ENCODE results near the gene NR3C1.

Gene NR3C1

GRCh38 chr5:143251190-143251589, 152.3 kb downstream of the NR3C1 start:
- no peak for TF ChIP-seq CTCF (IDR thresholded peaks at IDR 0.05; ENCODE audit: low read depth, low read length)
- no peak for DNase-seq (ENCODE audit: extremely low read depth, low read depth)

- no peak for DNase-seq (ENCODE audit: extremely low read depth, low read depth)
These were observed 153.6 kb downstream of the NR3C1 start for GRCh38 chr5:143249851-143250250.

GRCh38 chr5:143248822-143249579, 154.5 kb downstream of the NR3C1 start:
- DNase-seq (ENCODE audit: extremely low read depth, low read depth): peak; percentile 54
- TF ChIP-seq CTCF (IDR thresholded peaks at IDR 0.05; ENCODE audit: low read depth, low read length): no peak

More at GRCh38 chr5:143249851-143250250, 153.6 kb downstream of the NR3C1 start:
- TF ChIP-seq CTCF (IDR thresholded peaks at IDR 0.05; ENCODE audit: low read depth, low read length): no peak

- no peak for TF ChIP-seq CTCF (IDR thresholded peaks at IDR 0.05; ENCODE audit: low read depth, low read length)
- no peak for DNase-seq (ENCODE audit: extremely low read depth, low read depth)
These were observed 155.1 kb downstream of the NR3C1 start for GRCh38 chr5:143248391-143248790.

GRCh38 chr5:143247134-143247815, 156.2 kb downstream of the NR3C1 start:
- no peak for DNase-seq (ENCODE audit: extremely low read depth, low read depth)
- no peak for TF ChIP-seq CTCF (IDR thresholded peaks at IDR 0.05; ENCODE audit: low read depth, low read length)

GRCh38 chr5:143245929-143246561, 157.4 kb downstream of the NR3C1 start:
- peak; percentile 65 for DNase-seq (ENCODE audit: extremely low read depth, low read depth)
- TF ChIP-seq CTCF (IDR thresholded peaks at IDR 0.05; ENCODE audit: low read depth, low read length): no peak

GRCh38 chr5:143244990-143245389, 158.5 kb downstream of the NR3C1 start:
- DNase-seq (ENCODE audit: extremely low read depth, low read depth): no peak
- TF ChIP-seq CTCF (IDR thresholded peaks at IDR 0.05; ENCODE audit: low read depth, low read length): no peak

Measured in AG09319 (cell line).